Osteocyte (in vitro differentiated cells): ENCODE results near the gene SLC46A2. TPM values are rescaled to one million over a fixed set of nuclear protein-coding genes. Genes with fewer than 3 reads are reported as not detected.

Experiments
- DNase-seq: peaks from one replicate; pipeline ENCODE4 v3.0.0; 2021; ENCODE audit warnings: mixed read lengths; ENCODE audit not compliant: unreplicated experiment; ENCODE audit errors: extremely low spot score
- H3K27ac Mint-ChIP-seq: one replicate; pipeline ENCODE4 v1.8.0; 2021; ENCODE audit warnings: mild to moderate bottlenecking, mixed read lengths; ENCODE audit not compliant: unreplicated experiment
- H3K27me3 Mint-ChIP-seq: one replicate; pipeline ENCODE4 v1.8.0; 2021; ENCODE audit warnings: mixed read lengths; ENCODE audit not compliant: unreplicated experiment
- H3K36me3 Mint-ChIP-seq: one replicate; pipeline ENCODE4 v1.8.0; 2021; ENCODE audit warnings: mixed read lengths; ENCODE audit not compliant: unreplicated experiment
- H3K4me1 Mint-ChIP-seq: one replicate; pipeline ENCODE4 v1.8.0; 2021; ENCODE audit warnings: mixed read lengths; ENCODE audit not compliant: unreplicated experiment
- H3K4me3 Mint-ChIP-seq: one replicate; pipeline ENCODE4 v1.8.0; 2021; ENCODE audit warnings: mild to moderate bottlenecking, moderate library complexity, mixed read lengths; ENCODE audit not compliant: unreplicated experiment
- H3K9me3 Mint-ChIP-seq: one replicate; pipeline ENCODE4 v1.8.0; 2021; ENCODE audit warnings: mixed read lengths; ENCODE audit not compliant: unreplicated experiment
- total RNA-seq: library from RNA; stranded (reverse); gene quantifications from 2 replicates; pipeline ENCODE4 v1.2.1, GENCODE V29; 2021
- TF ChIP-seq, protein P1 (sequence below): fragments of 200-600 bp; sonication (generic); IDR thresholded peaks from 2 replicates; pipeline ENCODE4 v1.5.0; 2021; ENCODE audit warnings: antibody characterized with exemption, mild to moderate bottlenecking, moderate library complexity

Gene SLC46A2
- total RNA-seq, 1 donor from 2014 or later = not detected

DNA sequence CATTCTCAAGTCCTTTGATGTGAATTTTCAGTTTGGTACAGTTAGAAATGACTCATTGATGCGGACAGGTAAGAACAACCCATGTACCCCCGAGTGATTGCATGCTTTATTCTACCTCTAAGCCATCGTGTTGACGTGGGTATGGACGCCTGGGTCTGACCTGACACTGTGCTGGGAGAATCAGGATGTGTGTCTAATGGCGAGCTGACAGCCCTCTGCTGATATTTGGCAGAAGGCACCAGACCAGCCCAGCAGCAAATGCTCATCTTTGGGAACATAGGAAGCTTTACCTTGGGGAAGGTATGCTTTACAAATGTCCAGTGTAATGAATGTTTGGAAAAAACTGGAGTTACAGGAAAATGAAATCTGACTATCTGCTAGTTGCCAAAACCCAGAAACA, 20.1 kb downstream of the SLC46A2 start:
- Mint-ChIP-seq H3K27ac (no peak overlapping the region), H3K9me3 (no peaks in the 10 kb centered on the region), H3K36me3 (peaks cover 24% of the 10 kb centered on the region), H3K4me1 (peaks cover 6% of the 10 kb centered on the region), H3K27me3 (no peaks in the 10 kb centered on the region), H3K4me3 (no peak overlapping the region)
- no peak for DNase-seq
- TF ChIP-seq, protein P1, sequence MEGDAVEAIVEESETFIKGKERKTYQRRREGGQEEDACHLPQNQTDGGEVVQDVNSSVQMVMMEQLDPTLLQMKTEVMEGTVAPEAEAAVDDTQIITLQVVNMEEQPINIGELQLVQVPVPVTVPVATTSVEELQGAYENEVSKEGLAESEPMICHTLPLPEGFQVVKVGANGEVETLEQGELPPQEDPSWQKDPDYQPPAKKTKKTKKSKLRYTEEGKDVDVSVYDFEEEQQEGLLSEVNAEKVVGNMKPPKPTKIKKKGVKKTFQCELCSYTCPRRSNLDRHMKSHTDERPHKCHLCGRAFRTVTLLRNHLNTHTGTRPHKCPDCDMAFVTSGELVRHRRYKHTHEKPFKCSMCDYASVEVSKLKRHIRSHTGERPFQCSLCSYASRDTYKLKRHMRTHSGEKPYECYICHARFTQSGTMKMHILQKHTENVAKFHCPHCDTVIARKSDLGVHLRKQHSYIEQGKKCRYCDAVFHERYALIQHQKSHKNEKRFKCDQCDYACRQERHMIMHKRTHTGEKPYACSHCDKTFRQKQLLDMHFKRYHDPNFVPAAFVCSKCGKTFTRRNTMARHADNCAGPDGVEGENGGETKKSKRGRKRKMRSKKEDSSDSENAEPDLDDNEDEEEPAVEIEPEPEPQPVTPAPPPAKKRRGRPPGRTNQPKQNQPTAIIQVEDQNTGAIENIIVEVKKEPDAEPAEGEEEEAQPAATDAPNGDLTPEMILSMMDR = no peak

DNA sequence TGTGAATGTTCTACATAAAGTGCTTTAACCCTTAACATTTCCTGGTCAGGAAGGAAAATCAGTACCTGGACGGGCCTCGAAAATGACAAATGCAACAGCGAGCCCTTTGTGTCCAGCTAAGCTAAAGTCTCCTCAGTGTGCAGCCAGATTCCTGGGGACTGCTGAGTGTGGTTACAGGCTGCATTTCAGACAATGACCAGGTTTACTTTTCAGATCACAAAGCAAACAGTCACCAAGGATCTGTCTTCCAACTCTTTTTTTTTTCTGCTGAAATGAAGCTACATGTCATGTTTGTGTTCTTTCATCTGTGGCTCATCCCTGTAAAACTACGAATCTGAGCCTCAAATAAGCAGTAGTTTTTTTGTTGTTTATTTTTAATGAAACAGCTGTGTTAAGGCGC, 20.8 kb downstream of the SLC46A2 start:
- H3K9me3 Mint-ChIP-seq = no peaks in the 10 kb centered on the region
- TF ChIP-seq, protein P1 = no peak
- no peak for DNase-seq
- H3K36me3 Mint-ChIP-seq = peaks cover 24% of the 10 kb centered on the region
- H3K27me3 Mint-ChIP-seq = no peaks in the 10 kb centered on the region
- no peak overlapping the region for H3K27ac Mint-ChIP-seq
- peaks cover 6% of the 10 kb centered on the region for H3K4me1 Mint-ChIP-seq
- no peak overlapping the region for H3K4me3 Mint-ChIP-seq

DNA sequence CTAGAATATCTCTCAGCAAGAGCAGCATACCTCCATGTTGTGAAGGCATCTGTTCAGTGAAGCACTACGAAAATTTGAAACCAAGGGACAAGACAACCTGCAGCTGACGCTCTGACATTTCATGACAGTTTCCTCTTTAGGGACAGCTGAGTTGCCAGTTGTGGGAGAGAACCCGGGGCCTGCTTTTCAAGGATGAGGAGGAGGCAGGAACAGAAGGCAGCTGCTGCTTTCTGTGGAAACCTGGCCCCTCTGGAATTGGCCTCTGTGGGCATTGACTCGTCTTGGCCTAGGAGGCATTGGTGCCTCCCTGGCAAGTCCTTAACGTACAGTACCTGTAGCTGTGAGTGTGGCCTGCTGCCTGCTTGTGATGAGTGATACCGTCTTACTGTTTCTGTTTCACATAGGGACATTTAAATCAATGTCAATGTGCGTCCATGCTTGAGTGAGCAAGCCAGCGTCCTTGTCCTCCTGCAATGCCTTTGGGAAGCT, 21.6 kb downstream of the SLC46A2 start:
- H3K36me3 Mint-ChIP-seq = peaks cover 25% of the 10 kb centered on the region
- no peak for DNase-seq
- no peaks in the 10 kb centered on the region for H3K27me3 Mint-ChIP-seq
- H3K9me3 Mint-ChIP-seq = no peaks in the 10 kb centered on the region
- TF ChIP-seq, protein P1 = no peak
- peaks cover 6% of the 10 kb centered on the region for H3K4me1 Mint-ChIP-seq
- H3K27ac Mint-ChIP-seq = no peak overlapping the region
- H3K4me3 Mint-ChIP-seq = no peak overlapping the region

DNA sequence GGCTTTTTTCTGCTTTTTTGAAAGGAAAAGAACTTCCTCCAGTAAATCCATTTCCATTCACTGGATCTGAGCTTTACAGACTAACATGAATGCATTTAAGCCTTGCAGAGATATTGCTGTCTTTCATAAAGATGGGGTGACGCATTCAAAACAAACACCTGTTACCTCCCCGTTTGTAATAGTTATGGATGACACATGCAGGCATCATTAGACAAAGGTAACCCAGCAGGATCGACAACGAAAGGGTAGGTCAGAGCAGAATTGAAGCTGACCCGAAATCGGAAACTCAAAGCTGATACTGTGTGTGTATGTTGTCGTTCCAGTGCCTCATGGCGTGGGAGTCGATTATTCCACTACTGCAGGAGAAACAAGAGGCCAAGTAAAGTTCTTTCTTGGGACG, 22.2 kb downstream of the SLC46A2 start:
- peaks cover 27% of the 10 kb centered on the region for H3K36me3 Mint-ChIP-seq
- no peaks in the 10 kb centered on the region for H3K27me3 Mint-ChIP-seq
- peaks cover 6% of the 10 kb centered on the region for H3K4me1 Mint-ChIP-seq
- H3K4me3 Mint-ChIP-seq = no peak overlapping the region
- H3K27ac Mint-ChIP-seq = no peak overlapping the region
- TF ChIP-seq, protein P1 = no peak
- DNase-seq = no peak
- no peaks in the 10 kb centered on the region for H3K9me3 Mint-ChIP-seq

DNA sequence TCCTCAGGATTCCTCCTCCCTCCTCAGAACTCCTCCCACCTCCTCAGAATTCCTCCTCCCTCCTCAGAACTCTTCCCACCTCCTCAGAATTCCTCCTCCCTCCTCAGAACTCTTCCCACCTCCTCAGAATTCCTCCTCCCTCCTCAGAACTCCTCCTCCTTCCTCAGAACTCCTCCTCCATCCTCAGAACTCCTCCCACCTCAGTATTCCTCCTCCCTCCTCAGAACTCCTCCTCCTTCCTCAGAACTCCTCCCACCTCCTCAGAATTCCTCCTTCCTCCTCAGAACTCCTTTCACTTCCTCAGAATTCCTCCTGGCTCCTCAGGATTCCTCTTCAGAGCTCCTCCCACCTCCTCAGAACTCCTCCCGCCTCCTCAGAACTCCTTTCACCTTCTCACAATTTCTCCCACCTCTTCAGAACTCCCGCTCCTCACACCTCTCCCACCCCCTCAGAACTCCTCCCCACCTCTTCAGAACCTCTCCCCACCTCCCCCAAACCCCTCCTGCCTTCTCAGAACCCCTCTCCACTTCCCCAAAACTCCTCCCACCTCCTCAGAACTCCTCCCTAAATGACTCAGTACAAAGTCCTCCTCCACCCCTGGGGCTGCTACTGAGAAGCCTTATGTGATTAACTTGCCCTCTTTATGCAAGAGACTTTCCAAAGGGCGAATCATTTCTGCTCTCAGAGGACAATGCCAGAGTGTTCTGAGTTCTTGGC, 23.2 kb downstream of the SLC46A2 start:
- Mint-ChIP-seq H3K36me3 (peaks cover 27% of the 10 kb centered on the region), H3K4me1 (peaks cover 6% of the 10 kb centered on the region), H3K9me3 (no peaks in the 10 kb centered on the region), H3K27me3 (no peaks in the 10 kb centered on the region), H3K4me3 (no peak overlapping the region), H3K27ac (no peak overlapping the region)
- no peak for DNase-seq
- TF ChIP-seq, protein P1 = no peak
